ENCODE data around the gene APLF. TPM values are rescaled to one million over a fixed set of nuclear protein-coding genes. Genes with fewer than 3 reads are reported as not detected.

The APLF gene
- total RNA-seq, 4 donors from 2014 or later: 0.70 to 9.1 (median 2.0) TPM

- peaks cover 0 to 7% (median 0%) of the 10 kb centered on the region in 4 donors for H3K9me3 ChIP-seq
- no peaks in the 10 kb centered on the region for H3K4me1 ChIP-seq
- TF ChIP-seq CTCF (IDR thresholded peaks at IDR 0.05): no peak
- TF ChIP-seq POLR2A (IDR thresholded peaks at IDR 0.05): no peak
- DNase-seq: no peak
- no peak overlapping the region for H3K4me3 ChIP-seq
- no peaks in the 10 kb centered on the region for H3K36me3 ChIP-seq
- H3K27ac ChIP-seq: no peak overlapping the region
- no peaks in the 10 kb centered on the region for H3K27me3 ChIP-seq
Observed at GRCh38 chr2:68607837-68608236, 140.5 kb downstream of the APLF start.

GRCh38 chr2:68612765-68613519 lies 145.6 kb downstream of the APLF start:
- H3K27me3 ChIP-seq: no peaks in the 10 kb centered on the region
- no peak overlapping the region for H3K27ac ChIP-seq
- DNase-seq: no peak
- no peaks in the 10 kb centered on the region for H3K36me3 ChIP-seq
- peaks cover 0 to 3% (median 0%) of the 10 kb centered on the region in 4 donors for H3K9me3 ChIP-seq
- H3K4me1 ChIP-seq: no peaks in the 10 kb centered on the region
- no peak overlapping the region for H3K4me3 ChIP-seq
- TF ChIP-seq CTCF (IDR thresholded peaks at IDR 0.05) (no peak), POLR2A (IDR thresholded peaks at IDR 0.05) (no peak)

- TF ChIP-seq POLR2A (IDR thresholded peaks at IDR 0.05): no peak
- TF ChIP-seq CTCF (IDR thresholded peaks at IDR 0.05): no peak
- H3K4me1 ChIP-seq: no peaks in the 10 kb centered on the region
- no peaks in the 10 kb centered on the region for H3K36me3 ChIP-seq
- no peaks in the 10 kb centered on the region for H3K9me3 ChIP-seq
- H3K4me3 ChIP-seq: no peak overlapping the region
- DNase-seq: no peak
- no peak overlapping the region for H3K27ac ChIP-seq
- H3K27me3 ChIP-seq: no peaks in the 10 kb centered on the region
Observed at GRCh38 chr2:68620772-68621171, 153.4 kb downstream of the APLF start.

GRCh38 chr2:68623820-68624219 lies 156.4 kb downstream of the APLF start:
- H3K4me3 ChIP-seq: no peak overlapping the region
- H3K36me3 ChIP-seq: no peaks in the 10 kb centered on the region
- no peaks in the 10 kb centered on the region for H3K4me1 ChIP-seq
- H3K9me3 ChIP-seq: no peaks in the 10 kb centered on the region
- no peaks in the 10 kb centered on the region for H3K27me3 ChIP-seq
- no peak for DNase-seq
- H3K27ac ChIP-seq: no peak overlapping the region
- TF ChIP-seq POLR2A (IDR thresholded peaks at IDR 0.05) (no peak), CTCF (IDR thresholded peaks at IDR 0.05) (no peak)

GRCh38 chr2:68627615-68628014 lies 160.2 kb downstream of the APLF start:
- TF ChIP-seq POLR2A (IDR thresholded peaks at IDR 0.05) (no peak), CTCF (IDR thresholded peaks at IDR 0.05) (no peak)
- no peaks in the 10 kb centered on the region for H3K9me3 ChIP-seq

More at GRCh38 chr2:68627615-68628014, 160.2 kb downstream of the APLF start:
- Histone ChIP-seq H3K36me3 (no peaks in the 10 kb centered on the region), H3K27me3 (no peaks in the 10 kb centered on the region), H3K4me1 (no peaks in the 10 kb centered on the region), H3K4me3 (no peak overlapping the region), H3K27ac (no peak overlapping the region)
- DNase-seq: no peak

Other genes with a start within 250 kb of the APLF start
- gene PPP3R1, start 215.1 kb upstream of the APLF start, total RNA-seq: 10 to 100 TPM; 18.5 to 33.8 (median 25.4) TPM
- gene CNRIP1, start 147.6 kb upstream of the APLF start, total RNA-seq: 10 to 100 TPM in 1 of 4 donors, 1 to 10 TPM in 3; 2.1 to 21.5 (median 4.8) TPM
- gene PLEK, start 102.3 kb upstream of the APLF start, total RNA-seq: 10 to 100 TPM in 1 of 4 donors, 1 to 10 TPM in 3; 1.8 to 46.2 (median 3.4) TPM
- 1 to 10 TPM in 3 of 4 donors, under 1 TPM in 1; 0.83 to 2.6 (median 1.4) TPM for gene FBXO48, start 291 bp upstream of the APLF start, total RNA-seq
- gene PROKR1, start 176.0 kb downstream of the APLF start, total RNA-seq: not detected